GDM1 (cell line): ENCODE data around the gene FITM1.

Experiments used
- DNase-seq: peaks from one replicate; lab custom pipeline; 2025; lab: John Stamatoyannopoulos, UW

The FITM1 gene

DNA sequence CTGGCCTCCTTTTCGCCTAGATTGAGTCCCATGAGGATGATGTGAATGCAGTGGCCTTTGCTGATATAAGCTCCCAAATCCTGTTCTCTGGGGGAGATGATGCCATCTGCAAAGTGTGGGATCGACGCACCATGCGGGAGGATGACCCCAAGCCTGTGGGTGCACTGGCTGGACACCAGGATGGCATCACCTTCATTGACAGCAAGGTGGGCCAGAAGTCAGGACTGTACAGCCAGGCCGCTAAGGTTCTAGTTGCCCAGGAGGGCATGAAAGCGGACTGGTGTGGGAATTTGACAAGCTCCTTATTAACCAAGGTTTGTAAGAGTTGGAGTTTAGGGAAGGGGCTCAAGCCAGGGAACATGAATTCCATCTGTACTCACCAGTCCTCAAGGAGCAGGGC, 10.8 kb upstream of the FITM1 start:
- DNase-seq: no peak

- no peak for DNase-seq
These were observed 9.2 kb upstream of the FITM1 start for GRCh38 chr14:24121210-24121609.

DNA sequence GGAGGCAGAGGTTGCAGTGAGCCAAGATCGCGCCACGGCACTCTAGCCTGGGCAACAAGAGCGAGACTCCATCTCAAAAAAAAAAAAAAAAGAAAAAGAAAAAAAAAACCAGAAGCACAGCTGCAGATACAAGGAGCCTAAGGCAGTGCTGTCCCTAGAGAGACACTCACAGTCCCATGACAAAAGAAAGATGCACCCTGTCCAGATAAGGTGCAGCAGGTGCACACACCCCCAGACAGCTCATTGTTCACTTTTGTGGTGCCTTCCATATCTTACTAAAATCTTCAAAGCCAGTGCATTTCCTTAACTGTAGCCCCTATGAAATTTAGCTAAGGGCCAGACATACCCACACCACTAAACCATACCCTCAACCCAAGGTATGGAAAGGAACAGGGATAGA, 8.0 kb upstream of the FITM1 start:
- no peak for DNase-seq

DNA sequence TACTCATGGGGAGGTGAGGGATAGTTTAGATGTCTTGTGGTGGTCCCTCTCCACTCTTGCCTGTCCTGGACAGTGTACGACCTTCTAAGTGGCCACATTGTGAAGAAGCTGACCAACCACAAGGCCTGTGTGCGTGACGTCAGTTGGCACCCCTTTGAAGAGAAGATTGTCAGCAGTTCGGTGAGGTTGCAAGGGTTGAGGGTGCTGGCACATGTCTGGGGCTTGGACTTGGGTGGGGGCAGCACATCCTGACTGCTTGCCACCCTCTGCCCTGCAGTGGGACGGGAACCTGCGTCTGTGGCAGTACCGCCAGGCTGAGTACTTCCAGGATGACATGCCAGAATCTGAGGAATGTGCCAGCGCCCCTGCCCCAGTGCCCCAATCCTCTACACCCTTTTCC, 7.6 kb upstream of the FITM1 start:
- DNase-seq: no peak

DNA sequence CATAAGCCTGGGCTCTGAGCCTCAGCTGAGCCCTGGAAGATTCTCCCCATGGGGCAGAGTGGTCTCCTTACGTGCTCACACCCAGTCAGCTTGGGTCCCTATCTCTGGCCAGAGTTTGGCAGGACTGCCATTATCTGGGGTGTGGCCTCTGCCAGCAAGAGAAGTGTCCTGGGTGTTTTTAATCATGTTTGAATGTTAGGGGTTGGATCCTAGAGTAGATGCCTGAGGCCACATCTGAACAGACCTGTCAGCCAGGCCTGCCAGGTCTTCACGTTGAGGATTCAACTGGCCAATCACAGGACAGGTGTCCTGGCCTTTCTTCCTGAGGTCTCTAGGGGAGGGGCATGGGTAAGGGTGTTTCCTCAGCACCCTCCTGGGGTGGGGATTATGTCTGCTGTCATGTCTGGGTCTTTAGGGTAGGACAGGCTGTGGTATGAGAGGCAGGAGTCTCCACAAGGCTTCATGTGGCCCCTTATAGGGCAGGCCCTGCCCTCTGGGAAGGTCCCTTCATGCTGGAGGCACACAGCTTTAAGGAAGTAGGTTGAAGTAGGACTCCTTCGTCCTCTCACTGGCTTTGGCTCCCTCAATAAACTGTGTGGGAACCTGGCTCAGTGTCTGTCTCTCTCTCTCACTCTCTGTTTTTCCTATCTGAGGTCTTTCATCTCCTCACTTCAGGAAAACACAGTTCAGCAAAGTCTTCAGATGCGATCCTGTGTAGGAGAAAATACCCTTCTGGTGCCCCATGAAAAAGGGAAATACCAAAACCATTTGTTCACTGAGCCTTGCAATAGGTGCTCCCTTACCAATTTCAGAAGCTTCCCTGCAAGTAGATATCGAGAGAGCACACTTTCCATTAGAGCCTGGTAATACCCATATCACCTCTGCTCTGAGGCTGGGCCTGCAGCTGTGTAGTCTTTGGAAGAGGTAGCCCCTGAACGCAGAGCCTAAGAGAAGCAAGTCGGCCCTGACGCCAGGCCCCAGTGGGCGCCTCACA, 6.7 kb upstream of the FITM1 start:
- DNase-seq: no peak

DNA sequence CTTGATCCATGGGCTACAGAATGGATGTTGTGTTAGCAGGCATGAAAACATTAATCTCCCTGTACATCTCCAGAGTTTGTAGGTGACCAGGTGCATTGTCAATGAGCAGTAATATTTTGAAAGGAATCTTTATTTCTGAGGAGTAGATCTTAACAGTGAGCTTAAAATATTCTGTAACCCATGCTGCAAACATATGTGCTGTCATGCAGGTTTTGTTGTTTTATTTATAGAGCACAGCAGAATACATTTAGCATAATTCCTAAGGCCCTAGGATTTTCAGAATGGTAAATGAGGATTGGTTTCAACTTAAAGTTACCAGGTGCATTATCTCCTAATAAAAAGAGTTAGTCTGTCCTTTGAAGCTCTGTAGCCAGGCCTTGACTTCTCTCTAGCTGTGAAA, 3.5 kb upstream of the FITM1 start:
- no peak for DNase-seq

- no peak for DNase-seq
These were observed 2.8 kb upstream of the FITM1 start for GRCh38 chr14:24127673-24128072.

DNA sequence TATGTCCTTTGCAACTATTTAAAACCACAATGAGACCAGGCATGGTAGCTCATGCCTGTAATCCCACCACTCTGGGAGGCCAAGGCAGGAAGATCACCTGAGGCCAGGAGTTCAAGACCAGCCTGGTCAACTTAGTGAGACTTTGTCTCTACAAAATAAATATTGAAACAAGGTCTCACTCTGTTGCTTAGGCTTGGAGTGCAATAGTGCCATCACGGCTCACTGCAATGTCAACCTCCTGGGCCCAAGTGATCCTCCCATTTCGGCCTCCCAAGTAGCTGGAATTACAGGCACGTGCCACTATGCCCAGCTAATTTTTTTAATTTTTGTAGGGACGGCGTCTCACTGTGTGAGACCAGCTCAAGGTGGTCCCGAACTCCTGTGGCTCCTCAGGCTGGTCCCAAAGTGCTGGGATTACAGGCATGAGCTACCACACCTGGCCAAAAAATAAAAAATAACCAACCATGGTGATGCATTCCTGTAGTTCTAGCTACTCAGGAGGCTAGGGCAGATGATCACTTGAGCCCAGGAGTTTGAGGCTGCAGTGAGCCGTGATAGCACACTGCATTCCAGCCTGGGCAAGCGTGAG, 955 bp upstream of the FITM1 start:
- no peak for DNase-seq

DNA sequence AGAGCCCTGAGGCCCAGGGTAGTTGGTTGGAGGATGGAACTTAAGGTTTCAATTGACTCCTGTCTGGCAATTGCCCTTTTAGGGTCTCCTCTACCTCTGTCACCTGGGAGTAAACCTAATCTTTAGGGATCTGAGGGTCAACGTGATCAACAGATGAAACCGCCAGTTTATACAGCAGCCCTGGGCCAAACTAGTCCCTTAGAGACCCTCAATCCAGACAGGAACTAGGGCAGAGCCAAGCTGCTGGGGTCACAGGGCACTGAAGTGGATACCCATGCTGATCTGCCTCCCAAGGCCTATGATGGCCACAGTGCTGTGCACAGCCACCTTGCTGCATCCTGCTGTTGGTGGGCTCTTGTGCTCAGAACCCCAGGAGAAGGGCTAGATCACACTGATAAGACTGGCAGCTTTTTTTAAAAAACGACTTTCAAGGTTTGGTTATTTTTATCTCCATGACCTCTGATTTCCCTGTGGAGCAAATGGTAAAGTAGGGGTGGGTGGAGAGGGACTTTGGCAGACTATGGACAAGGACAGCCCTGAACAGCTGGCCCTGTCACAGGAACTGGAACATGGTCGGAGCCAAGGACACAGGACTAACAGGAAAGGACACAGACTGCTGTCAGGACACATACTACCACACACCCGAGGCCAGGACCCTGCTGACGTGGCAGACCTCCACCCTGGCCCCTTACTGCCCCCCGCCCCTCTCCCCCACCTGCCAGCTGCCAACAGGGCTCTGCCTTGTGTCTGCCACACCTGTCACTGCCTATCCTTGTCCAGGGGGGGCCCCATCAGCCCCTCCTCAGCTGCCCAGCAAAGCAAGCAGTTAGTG, 474 bp downstream of the FITM1 start:
- no peak for DNase-seq

DNA sequence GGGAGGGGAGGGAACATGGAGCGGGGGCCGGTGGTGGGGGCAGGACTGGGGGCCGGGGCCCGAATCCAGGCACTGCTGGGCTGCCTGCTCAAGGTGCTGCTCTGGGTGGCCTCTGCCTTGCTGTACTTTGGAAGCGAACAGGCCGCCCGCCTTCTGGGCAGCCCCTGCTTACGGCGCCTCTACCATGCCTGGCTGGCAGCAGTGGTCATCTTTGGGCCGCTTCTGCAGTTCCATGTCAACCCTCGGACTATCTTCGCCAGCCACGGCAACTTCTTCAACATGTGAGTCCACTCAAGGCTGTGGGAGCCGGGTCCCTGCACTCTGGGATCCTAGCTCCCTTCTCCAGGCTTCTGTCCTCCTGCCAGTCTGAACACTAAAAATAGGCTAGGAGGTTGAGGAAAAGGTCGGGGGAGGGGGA, 1.1 kb downstream of the FITM1 start:
- DNase-seq: no peak

- DNase-seq: no peak
These were observed 1.7 kb downstream of the FITM1 start for GRCh38 chr14:24132061-24132685.

DNA sequence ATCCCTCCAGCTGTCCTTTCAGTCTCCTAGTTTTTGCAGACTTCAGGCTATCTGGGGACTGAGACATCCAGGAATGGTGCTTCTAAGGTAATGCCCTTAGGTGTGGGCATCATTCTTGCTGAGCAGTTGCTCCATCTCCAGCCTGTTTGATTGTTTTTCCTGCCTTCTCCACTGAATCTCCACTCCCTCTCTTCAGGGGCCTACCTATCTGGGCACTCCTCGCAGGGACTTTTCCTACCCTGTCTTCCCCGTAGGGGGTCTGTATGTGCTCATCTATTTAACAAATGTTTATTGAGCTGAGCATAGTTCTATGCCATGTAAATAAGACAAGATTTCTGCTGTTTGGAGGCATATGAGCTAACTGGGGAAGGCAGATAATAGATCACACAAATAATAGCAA, 2.5 kb downstream of the FITM1 start:
- DNase-seq: no peak

DNA sequence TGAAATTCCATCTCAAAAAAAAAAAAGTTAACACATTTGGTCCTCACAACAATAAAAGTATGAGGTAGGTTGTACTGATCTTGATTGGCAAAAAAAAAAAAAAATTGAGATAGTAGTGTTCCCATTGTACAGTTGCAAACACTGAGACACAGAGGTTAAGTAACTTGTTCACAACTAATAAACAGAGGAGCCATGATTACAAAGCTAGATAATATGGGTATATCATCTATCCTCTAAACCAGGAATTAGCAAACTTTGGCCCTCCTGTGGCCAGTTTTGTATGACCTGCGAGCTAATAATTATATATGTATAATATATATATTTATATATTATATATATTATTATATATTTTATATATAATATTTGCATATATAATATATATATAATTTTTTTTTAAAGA, 3.3 kb downstream of the FITM1 start:
- DNase-seq: no peak

DNA sequence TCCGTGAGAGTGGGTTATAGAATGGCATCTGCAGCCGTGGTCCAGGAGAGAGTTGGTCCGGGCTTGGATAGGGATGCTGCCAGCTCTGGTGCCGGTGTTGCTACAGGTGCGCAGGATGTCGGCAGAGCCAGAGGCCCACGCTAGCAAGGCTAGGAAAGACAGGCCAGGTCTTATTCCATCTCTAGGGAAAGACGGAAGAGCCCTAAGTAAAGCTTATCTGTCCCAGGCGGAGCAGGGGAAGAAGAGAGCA, 5.0 kb downstream of the FITM1 start:
- DNase-seq: no peak

GRCh38 chr14:24135834-24136683, 5.6 kb downstream of the FITM1 start, which contains the start of gene PSME1:
Gene PSME1, plus strand, starts transcription at chr14:24136194. Its CDS starts 69 bp downstream, at chr14:24136263.
- DNase-seq: peak; percentile 89

DNA sequence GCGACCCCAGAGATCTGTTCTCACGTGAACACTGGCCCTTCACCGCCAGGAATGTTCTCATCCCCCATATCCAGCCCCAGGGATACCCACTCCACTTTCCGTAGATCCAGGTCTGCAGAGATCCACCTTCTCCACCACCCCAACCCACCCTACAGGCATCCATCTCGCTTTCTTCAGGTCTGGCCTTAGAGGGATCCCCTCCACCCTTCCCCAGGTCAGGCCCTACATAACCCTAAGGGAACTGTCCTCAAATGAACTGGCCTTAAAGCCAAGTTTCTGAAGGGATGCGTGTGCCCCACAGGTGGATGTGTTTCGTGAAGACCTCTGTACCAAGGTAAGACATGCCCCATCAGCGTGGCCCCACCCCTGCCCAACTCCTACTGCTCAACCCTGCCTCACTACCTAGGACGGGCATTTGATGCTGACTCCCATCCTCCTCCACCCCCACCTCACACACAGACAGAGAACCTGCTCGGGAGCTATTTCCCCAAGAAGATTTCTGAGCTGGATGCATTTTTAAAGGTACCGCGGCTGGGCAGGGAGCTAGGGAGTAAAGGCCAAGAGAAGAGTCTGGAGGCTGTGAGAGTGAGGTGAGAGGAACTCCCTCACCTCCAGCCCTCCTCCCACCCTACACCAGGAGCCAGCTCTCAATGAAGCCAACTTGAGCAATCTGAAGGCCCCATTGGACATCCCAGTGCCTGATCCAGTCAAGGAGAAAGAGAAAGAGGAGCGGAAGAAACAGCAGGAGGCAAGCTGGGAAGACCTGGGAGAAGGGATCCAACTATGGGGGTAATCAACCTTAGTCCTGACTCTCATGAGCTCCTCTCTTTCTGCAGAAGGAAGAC, 6.4 kb downstream of the FITM1 start:
- no peak for DNase-seq

- no peak for DNase-seq
These were observed 7.3 kb downstream of the FITM1 start for GRCh38 chr14:24137529-24138395.

GRCh38 chr14:24138396-24139271, 8.2 kb downstream of the FITM1 start:
- no peak for DNase-seq
